Measurements from ENCODE around the gene C1orf185. TPM values are rescaled to one million over a fixed set of nuclear protein-coding genes. Genes with fewer than 3 reads are reported as not detected.

C1orf185 gene
- total and polyA plus RNA-seq, 2 of the 4 experiments (the other 2 are of a cell fraction), result not detected

GRCh38 chr1:51115714-51116404 is 13.8 kb downstream of the C1orf185 start:
- H3K27me3 ChIP-seq (ENCODE audit: control insufficient read depth, insufficient read depth, low read length), result no peaks in the 10 kb centered on the region; the same call in 1 of the 2 replicates
- H3K9me3 ChIP-seq (ENCODE audit: control insufficient read depth, insufficient read depth, low read length), result no peaks in the 10 kb centered on the region
- H3K4me3 ChIP-seq (ENCODE audit: insufficient read depth, low read depth, low read length), result no peak overlapping the region
- no peaks in the 10 kb centered on the region for H3K9me1 ChIP-seq (ENCODE audit: insufficient read depth, low read length)
- no peak overlapping the region for H2AFZ ChIP-seq (replicated peaks; ENCODE audit: low read length, poor library complexity)
- dilution Hi-C loops (cut with HindIII; ENCODE audit: low sequenced_read_pairs, unreplicated experiment) (no loop called here), in situ Hi-C loops (cut with MboI; ENCODE audit: low sequenced_read_pairs) (no loop called here), intact Hi-C loops (cut with micrococcal nuclease) (no loop called here)
- no peaks in the 10 kb centered on the region for H3K36me3 ChIP-seq (ENCODE audit: control insufficient read depth, insufficient read depth, low read length)
- ChIA-PET CTCF (no interaction called here), POLR2A (ENCODE audit: unreplicated experiment) (no interaction called here)
- no peak overlapping the region for H3K56ac ChIP-seq (ENCODE audit: extremely low read depth, insufficient read depth, low read length)
- H3K9ac ChIP-seq (ENCODE audit: low read depth, low read length), result no peak overlapping the region
- H2BK20ac ChIP-seq (ENCODE audit: low read depth, low read length), result no peak overlapping the region
- H3K4ac ChIP-seq (ENCODE audit: low read depth, low read length), result no peak overlapping the region
- H2BK15ac ChIP-seq (ENCODE audit: low read depth, low read length), result no peak overlapping the region
- no peak overlapping the region for H3K14ac ChIP-seq (replicated peaks; ENCODE audit: low read depth, low read length)
- H3K18ac ChIP-seq (ENCODE audit: low read depth, low read length), result no peak overlapping the region
- peak overlapping the region; percentile 58; the same call in 1 of the 2 replicates for H3K4me2 ChIP-seq (ENCODE audit: low read depth, low read length)
- H4K5ac ChIP-seq (ENCODE audit: low read depth, low read length), result no peak overlapping the region
- no peak overlapping the region for H2BK120ac ChIP-seq (ENCODE audit: low read depth, low read length)
- no peak overlapping the region for H2AK9ac ChIP-seq (replicated peaks; ENCODE audit: low read depth, low read length, poor library complexity)
- no peak overlapping the region for H4K91ac ChIP-seq (ENCODE audit: insufficient read depth, low read depth, low read length)
- ATAC-seq (ENCODE audit: low read depth) (no peak), DNase-seq (no peak)
- H3K4me1 ChIP-seq (ENCODE audit: control insufficient read depth, insufficient read depth, low read length), result no peaks in the 10 kb centered on the region
- H4K20me1 ChIP-seq (ENCODE audit: insufficient read depth, low read length), result no peaks in the 10 kb centered on the region
- WGBS, 2 experiments (ENCODE audit: extremely low coverage in 2 of 2, insufficient read length in 1 of 2), result no CpG with 5 or more reads among the region's 7 CpGs
- H3K23ac ChIP-seq (ENCODE audit: low read depth, low read length), result no peak overlapping the region
- no peak overlapping the region for H2AK5ac ChIP-seq (ENCODE audit: low read depth, low read length)
- H3K27ac ChIP-seq (ENCODE audit: insufficient read depth, low read length), result no peak overlapping the region
- H2BK5ac ChIP-seq (ENCODE audit: low read depth, low read length, poor library complexity, severe bottlenecking), result no peak overlapping the region
- no peak overlapping the region for H4K8ac ChIP-seq (ENCODE audit: low read depth in 2 of 2, low read length in 2 of 2)
- no TSS peak for BruUV-seq (replicated peaks)
- no peaks in the 10 kb centered on the region for H3K79me1 ChIP-seq (ENCODE audit: low read depth in 1 of 2, low read length in 2 of 2)
- TF ChIP-seq RFX5 (IDR thresholded peaks at IDR 0.05; ENCODE audit: low read depth, low read length) (no peak), MAFK (IDR thresholded peaks at IDR 0.05; ENCODE audit: low read depth, low read length) (peak; percentile 54)
